HG03432 (cell line): ENCODE measurements around the gene MEMO1.
"Not testable (repeated sequence)": the region's sequence is repeated elsewhere in the genome, so short reads cannot be mapped to it uniquely, and the experiment has no call there.

ENCODE experiments used
- ATAC-seq: cut with Tn5 transposase; IDR thresholded peaks from one replicate; pipeline ENCODE4 v1.9.1; 2021; ENCODE audit warnings: mild to moderate bottlenecking, moderate library complexity; ENCODE audit not compliant: unreplicated experiment

MEMO1 gene

GRCh38 chr2:31998731-31999383 is 12.0 kb downstream of the MEMO1 start:
- no peak for ATAC-seq

- no peak for ATAC-seq
These were observed 13.2 kb downstream of the MEMO1 start for GRCh38 chr2:31997653-31998052.

- no peak for ATAC-seq
These were observed 14.1 kb downstream of the MEMO1 start for GRCh38 chr2:31996571-31997150.

- ATAC-seq = no peak
These were observed 17.9 kb downstream of the MEMO1 start for GRCh38 chr2:31992934-31993333.

- ATAC-seq = no peak
These were observed 18.7 kb downstream of the MEMO1 start for GRCh38 chr2:31992025-31992579.

GRCh38 chr2:31989946-31990345 is 20.9 kb downstream of the MEMO1 start:
- ATAC-seq = no peak

- no peak for ATAC-seq
These were observed 23.2 kb downstream of the MEMO1 start for GRCh38 chr2:31987454-31988220.

- no peak for ATAC-seq
These were observed 23.9 kb downstream of the MEMO1 start for GRCh38 chr2:31986906-31987305.

- no peak for ATAC-seq
These were observed 26.9 kb downstream of the MEMO1 start for GRCh38 chr2:31983762-31984467.

- peak; percentile 100 for ATAC-seq
These were observed 30.0 kb downstream of the MEMO1 start for GRCh38 chr2:31980674-31981356.

GRCh38 chr2:31979956-31980355 is 30.9 kb downstream of the MEMO1 start:
- ATAC-seq = no peak

GRCh38 chr2:31979018-31979417 is 31.8 kb downstream of the MEMO1 start:
- ATAC-seq = no peak

GRCh38 chr2:31978436-31978835 is 32.4 kb downstream of the MEMO1 start:
- no peak for ATAC-seq

GRCh38 chr2:31973665-31974064 is 37.1 kb downstream of the MEMO1 start:
- ATAC-seq = no peak

GRCh38 chr2:31972059-31972458 is 38.7 kb downstream of the MEMO1 start:
- ATAC-seq = peak; percentile 40

- no peak for ATAC-seq
These were observed 41.6 kb downstream of the MEMO1 start for GRCh38 chr2:31969178-31969577.

- ATAC-seq = no peak
These were observed 43.0 kb downstream of the MEMO1 start for GRCh38 chr2:31967790-31968189.

GRCh38 chr2:31966402-31966801 is 44.4 kb downstream of the MEMO1 start:
- ATAC-seq = not testable (repeated sequence)

- ATAC-seq = no peak
These were observed 45.7 kb downstream of the MEMO1 start for GRCh38 chr2:31965094-31965493.

- no peak for ATAC-seq
These were observed 47.9 kb downstream of the MEMO1 start for GRCh38 chr2:31962757-31963361.
